Gastrocnemius medialis (tissue), 4 donors: Measurements from ENCODE around the gene OTUD1. TPM values are rescaled to one million over a fixed set of nuclear protein-coding genes. Genes with fewer than 3 reads are reported as not detected.

Source experiments
- ATAC-seq, 2 donors: fragments of 150-250 bp; one replicate each; pipeline ENCODE4 v1.9.1; 2016
- DNase-seq, 2 donors: peaks; one replicate each; pipeline ENCODE4 v3.0.0-alpha.2; 2019
- H3K27ac ChIP-seq, 4 donors: fragments of 200-600 bp; sonication (generic); 1 replicate in 1 of 4; 2 replicates in 3 of 4; pipeline ENCODE4 v1.5.1; 2016 to 2018; ENCODE audit warnings: mild to moderate bottlenecking in 2 of 4, moderate library complexity in 1 of 4
- H3K27me3 ChIP-seq, 3 donors: fragments of 200-600 bp; sonication (generic) in 2 of 3; 1 replicate in 1 of 3; 2 replicates in 2 of 3; pipeline versions ENCODE4 v1.5.1 to v1.6.0; 2016 to 2019; ENCODE audit warnings: mild to moderate bottlenecking in 1 of 3, moderate library complexity in 1 of 3
- H3K36me3 ChIP-seq, 2 donors: fragments of 200-600 bp; sonication (generic) in 1 of 2; one replicate each; pipeline ENCODE4 v1.5.1; 2017 to 2018
- H3K4me1 ChIP-seq, 2 donors: fragments of 200-600 bp; sonication (generic) in 1 of 2; one replicate each; pipeline ENCODE4 v1.5.1; 2016 to 2017; ENCODE audit warnings: mild to moderate bottlenecking in 2 of 2
- H3K4me3 ChIP-seq, 4 donors: fragments of 200-600 bp; sonication (generic) in 3 of 4; 1 replicate in 1 of 4; 2 replicates in 3 of 4; pipeline ENCODE4 v1.5.1; 2016 to 2019; ENCODE audit warnings: mild to moderate bottlenecking in 2 of 4
- H3K9me3 ChIP-seq, 3 donors: fragments of 200-600 bp; sonication (generic) in 2 of 3; 1 replicate in 1 of 3; 2 replicates in 2 of 3; pipeline ENCODE4 v1.5.1; 2016 to 2019
- CTCF ChIP-seq, 5 experiments: fragments of 450-650 bp in 3 of 5; fragments of 200-600 bp in 2 of 5; sonication (generic) in 2 of 5; IDR thresholded peaks in 4 of 5; conservative IDR thresholded peaks in 1 of 5; 1 replicate in 4 of 5; 2 replicates in 1 of 5; pipeline ENCODE4 v1.5.1; 2016 to 2019; ENCODE audit warnings: antibody characterized with exemption in 5 of 5, mild to moderate bottlenecking in 3 of 5, moderate library complexity in 3 of 5
- POLR2A ChIP-seq, 2 donors: fragments of 450-650 bp; IDR thresholded peaks; one replicate each; pipeline ENCODE4 v1.6.1; 2017; ENCODE audit warnings: antibody characterized with exemption in 2 of 2, mild to moderate bottlenecking in 2 of 2, moderate library complexity in 2 of 2
- in situ Hi-C, 4 donors: fragments of 200-750 bp; cut with MboI; loops; one replicate each; pipeline versions ENCODE4 v1.15.0 to v1.8.0; 2017; ENCODE audit warnings: low sequenced_read_pairs in 4 of 4
- intact Hi-C: fragments of 100-400 bp; cut with DNase I; formaldehyde crosslinking; loops from one replicate; pipeline ENCODE4 v1.15.1; 2023; ENCODE audit warnings: low total_unique reads
- total RNA-seq, 4 donors: library from RNA; depleted of rRNA; stranded (reverse); fragments of >200 nt; gene quantifications; one replicate each; pipeline versions ENCODE4 v1.1.0 to v1.2.3, GENCODE V29; 2016

Gene OTUD1
- total RNA-seq, 4 donors from 2014 or later: 5.3 to 16.9 (median 7.7) TPM

GRCh38 chr10:23432639-23433038 lies 6.2 kb upstream of the OTUD1 start:
- intact Hi-C loops: loop anchor here (10.0 kb wide), 1 partner anchor 1108 kb away; the partner anchor contains the start of gene BMI1
- in situ Hi-C loops: loop anchor here in 1 of 4 donors (25.0 kb wide), 1 partner anchor 1120 kb away; the partner anchor contains the start of genes BMI1 and COMMD3
- no peak overlapping the region for H3K27ac ChIP-seq

GRCh38 chr10:23433701-23434100 lies 5.2 kb upstream of the OTUD1 start:
- Histone ChIP-seq H3K4me3 (no peak overlapping the region), H3K27me3 (no peaks in the 10 kb centered on the region), H3K4me1 (no peaks in the 10 kb centered on the region), H3K27ac (no peak overlapping the region), H3K9me3 (no peaks in the 10 kb centered on the region), H3K36me3 (no peaks in the 10 kb centered on the region)
- intact Hi-C loops: loop anchor here (10.0 kb wide), 1 partner anchor 1109 kb away; the partner anchor contains the start of gene BMI1
- TF ChIP-seq CTCF (IDR thresholded peaks at IDR 0.05 in 4 of 5, conservative IDR thresholded peaks at IDR 0.05 in 1 of 5) (no peak), POLR2A (IDR thresholded peaks at IDR 0.05) (no peak)
- in situ Hi-C loops: loop anchor here in 1 of 4 donors (25.0 kb wide), 1 partner anchor 1121 kb away; the partner anchor contains the start of genes BMI1 and COMMD3
- DNase-seq (no peak), ATAC-seq (no peak)

More at GRCh38 chr10:23432639-23433038, 6.2 kb upstream of the OTUD1 start:
- Histone ChIP-seq H3K4me1 (no peaks in the 10 kb centered on the region), H3K36me3 (no peaks in the 10 kb centered on the region), H3K9me3 (no peaks in the 10 kb centered on the region), H3K27me3 (no peaks in the 10 kb centered on the region), H3K4me3 (no peak overlapping the region)
- TF ChIP-seq POLR2A (IDR thresholded peaks at IDR 0.05): no peak
- TF ChIP-seq CTCF (IDR thresholded peaks at IDR 0.05 in 4 of 5, conservative IDR thresholded peaks at IDR 0.05 in 1 of 5): no peak
- DNase-seq (no peak), ATAC-seq (no peak)

- no peak overlapping the region for H3K27ac ChIP-seq
These were observed 3.5 kb upstream of the OTUD1 start for GRCh38 chr10:23435378-23435777.

GRCh38 chr10:23436983-23437382 lies 1.9 kb upstream of the OTUD1 start:
- peaks cover 2 to 9% of the 10 kb centered on the region in 2 donors for H3K4me1 ChIP-seq
- ATAC-seq (no peak), DNase-seq (no peak)
- in situ Hi-C loops: loop anchor here in 1 of 4 donors (25.0 kb wide), 1 partner anchor 1125 kb away; the partner anchor contains the start of genes BMI1 and COMMD3
- H3K27me3 ChIP-seq: no peaks in the 10 kb centered on the region
- TF ChIP-seq POLR2A (IDR thresholded peaks at IDR 0.05) (no peak), CTCF (IDR thresholded peaks at IDR 0.05 in 4 of 5, conservative IDR thresholded peaks at IDR 0.05 in 1 of 5) (no peak)
- no peaks in the 10 kb centered on the region for H3K36me3 ChIP-seq
- H3K9me3 ChIP-seq: no peaks in the 10 kb centered on the region
- H3K4me3 ChIP-seq: no peak overlapping the region
- intact Hi-C loops: loop anchor here (10.0 kb wide), 1 partner anchor 1112 kb away; the partner anchor contains the start of gene BMI1
- no peak overlapping the region for H3K27ac ChIP-seq

More at GRCh38 chr10:23435378-23435777, 3.5 kb upstream of the OTUD1 start:
- Histone ChIP-seq H3K36me3 (no peaks in the 10 kb centered on the region), H3K27me3 (no peaks in the 10 kb centered on the region), H3K4me1 (no peaks in the 10 kb centered on the region), H3K9me3 (no peaks in the 10 kb centered on the region), H3K4me3 (no peak overlapping the region)
- TF ChIP-seq CTCF (IDR thresholded peaks at IDR 0.05 in 4 of 5, conservative IDR thresholded peaks at IDR 0.05 in 1 of 5): no peak
- TF ChIP-seq POLR2A (IDR thresholded peaks at IDR 0.05): no peak
- no peak for ATAC-seq
- intact Hi-C loops: loop anchor here (10.0 kb wide), 1 partner anchor 1111 kb away; the partner anchor contains the start of gene BMI1
- DNase-seq: no peak
- in situ Hi-C loops: loop anchor here in 1 of 4 donors (25.0 kb wide), 1 partner anchor 1123 kb away; the partner anchor contains the start of genes BMI1 and COMMD3
